VCaP (cell line): Measurements from ENCODE around the gene BEX3.
"Not testable (repeated sequence)": the region's sequence is repeated elsewhere in the genome, so short reads cannot be mapped to it uniquely, and the experiment has no call there.

Experiments
- H3K27ac ChIP-seq: fragments of 450-650 bp; 2 replicates; pipeline ENCODE4 v1.5.1; 2017
- CTCF ChIP-seq: fragments of 450-650 bp; conservative IDR thresholded peaks from 2 replicates; pipeline ENCODE4 v1.5.1; 2017; ENCODE audit warnings: mild to moderate bottlenecking, moderate library complexity

The BEX3 gene

GRCh38 chrX:103378990-103379389 is 2.7 kb downstream of the BEX3 start:
- TF ChIP-seq CTCF = no peak
- H3K27ac ChIP-seq = no peak overlapping the region

GRCh38 chrX:103382877-103383276 is 6.5 kb downstream of the BEX3 start:
- no peak for TF ChIP-seq CTCF
- H3K27ac ChIP-seq = no peak overlapping the region

GRCh38 chrX:103384672-103385071 is 8.3 kb downstream of the BEX3 start:
- TF ChIP-seq CTCF = no peak
- H3K27ac ChIP-seq = no peak overlapping the region

- H3K27ac ChIP-seq = not testable (repeated sequence)
Observed at GRCh38 chrX:103385283-103385830, 9.0 kb downstream of the BEX3 start.

- no peak overlapping the region for H3K27ac ChIP-seq
- TF ChIP-seq CTCF = no peak
Observed at GRCh38 chrX:103386332-103386731, 10.0 kb downstream of the BEX3 start.

- H3K27ac ChIP-seq = no peak overlapping the region
- TF ChIP-seq CTCF = no peak
Observed at GRCh38 chrX:103393487-103393886, 17.1 kb downstream of the BEX3 start.

- H3K27ac ChIP-seq = no peak overlapping the region
- no peak for TF ChIP-seq CTCF
Observed at GRCh38 chrX:103396186-103396585, 19.8 kb downstream of the BEX3 start.

- H3K27ac ChIP-seq = no peak overlapping the region
- no peak for TF ChIP-seq CTCF
Observed at GRCh38 chrX:103396660-103397059, 20.3 kb downstream of the BEX3 start.
